ENCODE data around the gene PRG2.
"Not testable (repeated sequence)": the region's sequence is repeated elsewhere in the genome, so short reads cannot be mapped to it uniquely, and the experiment has no call there.

DNA sequence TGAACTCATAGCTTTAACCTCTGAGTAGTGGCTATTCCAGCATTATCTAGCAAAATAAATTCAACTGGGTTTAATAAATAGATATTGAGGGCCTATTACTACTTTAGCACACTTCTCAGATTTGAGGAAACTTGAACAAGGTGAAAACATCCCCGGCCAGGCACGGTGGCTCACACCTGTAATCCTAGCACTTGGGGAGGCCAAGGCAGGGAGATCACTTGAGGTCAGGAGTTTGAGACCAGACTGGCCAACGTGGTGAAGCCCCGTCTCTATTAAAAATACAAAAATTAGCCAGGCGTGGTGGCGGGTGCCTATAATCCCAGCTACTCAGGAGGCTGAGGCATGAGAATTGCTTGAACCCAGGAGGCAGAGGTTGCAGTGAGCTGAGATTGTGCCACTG is 53.6 kb downstream of the PRG2 start:
- TF ChIP-seq POLR2A (IDR thresholded peaks at IDR 0.05; ENCODE audit: low read length); GATA1 (IDR thresholded peaks at IDR 0.05; ENCODE audit: low read depth, low read length): not testable (repeated sequence)

All from erythroblast (primary cell).